PC-3 (cell line): Measurements from ENCODE around the gene NENF.

Experiments
- CTCF ChIP-seq: fragments of 300-600 bp; sonication (generic); conservative IDR thresholded peaks from 2 replicates; pipeline ENCODE4 v1.5.1; 2017; ENCODE audit warnings: antibody characterized with exemption, low read depth, mild to moderate bottlenecking, low read length
- EZH2 ChIP-seq: fragments of 300-600 bp; sonication (generic); IDR thresholded peaks from one replicate; pipeline ENCODE4 v1.6.1; 2017; ENCODE audit warnings: antibody characterized with exemption, mild to moderate bottlenecking, low read length; ENCODE audit not compliant: unreplicated experiment
- EZH2phosphoT487 ChIP-seq: fragments of 300-600 bp; sonication (generic); IDR thresholded peaks from 2 replicates; pipeline ENCODE4 v1.6.1; 2018; ENCODE audit warnings: mild to moderate bottlenecking, antibody characterized with exemption, low read length, borderline replicate concordance

DNA sequence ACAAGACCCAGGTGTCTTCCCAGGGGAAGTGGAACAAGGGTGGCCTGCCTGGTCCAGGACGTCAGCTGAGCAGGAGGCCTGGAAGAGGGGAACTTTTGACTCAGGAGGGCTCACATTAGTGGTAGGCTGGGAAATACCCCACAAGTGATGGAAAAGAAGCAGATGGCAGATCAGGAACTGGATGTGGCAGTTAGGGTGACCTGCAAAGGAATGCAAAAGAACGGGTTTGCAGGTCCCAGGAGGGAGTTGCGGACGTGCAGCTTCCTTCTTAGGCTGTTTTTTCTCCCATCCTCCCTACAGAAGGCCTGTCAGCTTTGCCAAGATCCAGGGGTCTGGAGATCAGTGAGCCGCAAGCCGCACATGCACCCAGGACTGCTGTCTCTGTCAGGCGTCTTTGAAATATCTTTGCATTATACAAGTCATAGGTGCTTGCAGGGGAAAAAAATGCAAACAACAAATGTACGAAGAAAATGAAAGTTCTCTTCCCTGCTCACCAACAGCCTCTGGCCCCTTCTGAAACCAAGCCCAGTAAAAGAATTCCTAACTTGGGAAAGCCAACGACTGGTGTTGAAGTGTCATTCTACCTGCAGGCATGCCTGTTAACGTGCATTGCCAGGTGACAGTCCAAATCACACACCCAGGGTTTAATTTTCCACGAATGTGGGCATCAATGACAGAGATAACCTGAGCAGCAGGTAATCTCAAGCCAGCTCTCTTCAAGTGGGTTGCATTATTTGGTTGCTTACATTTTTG, 34.4 kb downstream of the NENF start:
- no peak for TF ChIP-seq CTCF
- no peak for TF ChIP-seq EZH2
- TF ChIP-seq EZH2phosphoT487 = no peak
